Thoracic aorta (tissue), 2 donors: Measurements from ENCODE around the gene CDC42BPB. TPM values are rescaled to one million over a fixed set of nuclear protein-coding genes. Genes with fewer than 3 reads are reported as not detected.
A peak's percentile ranks its signal among the peaks of the same experiment; 100 is the strongest.
"Not testable (repeated sequence)": the region's sequence is repeated elsewhere in the genome, so short reads cannot be mapped to it uniquely, and the experiment has no call there.

Experiments used
- ATAC-seq: fragments of 150-250 bp; one replicate; pipeline ENCODE4 v1.8.0; 2017; ENCODE audit warnings: low read depth; ENCODE audit not compliant: insufficient number of reproducible peaks, low FRiP score
- DNase-seq: peaks from one replicate; pipeline ENCODE4 v3.0.0-alpha.2; 2020; ENCODE audit warnings: low spot score
- H3K27ac ChIP-seq, 2 donors: fragments of 200-600 bp; sonication (generic); 1 replicate in 1 of 2; 2 replicates in 1 of 2; pipeline ENCODE4 v1.5.1; 2016; ENCODE audit warnings: mild to moderate bottlenecking in 2 of 2, moderate library complexity in 2 of 2
- H3K27me3 ChIP-seq: fragments of 200-600 bp; sonication (generic); replicated peaks from 2 replicates; pipeline ENCODE4 v1.6.0; 2016; ENCODE audit warnings: mild to moderate bottlenecking; ENCODE audit not compliant: insufficient read depth
- H3K36me3 ChIP-seq: fragments of 200-600 bp; sonication (generic); one replicate; pipeline ENCODE4 v1.5.1; 2016
- H3K4me1 ChIP-seq, 2 donors: fragments of 200-600 bp; sonication (generic); 1 replicate in 1 of 2; 2 replicates in 1 of 2; pipeline versions ENCODE4 v1.5.1 to v1.6.0; 2016; ENCODE audit warnings: low read depth in 2 of 2, mild to moderate bottlenecking in 1 of 2; ENCODE audit not compliant: control insufficient read depth in 1 of 2
- H3K4me3 ChIP-seq: fragments of 200-600 bp; sonication (generic); 2 replicates; pipeline ENCODE4 v1.5.1; 2016; ENCODE audit warnings: mild to moderate bottlenecking
- H3K9me3 ChIP-seq: fragments of 200-600 bp; sonication (generic); 2 replicates; pipeline ENCODE4 v1.5.1; 2016
- total RNA-seq, 2 donors: library from RNA; depleted of rRNA; stranded (reverse); fragments of >200 nt; gene quantifications; one replicate each; pipeline versions ENCODE4 v1.1.0 to v1.2.3, GENCODE V29; 2016
- TF ChIP-seq, protein P1 (sequence below): fragments of 200-600 bp; sonication (generic); IDR thresholded peaks from one replicate; pipeline ENCODE4 v1.5.1; 2019; ENCODE audit warnings: antibody characterized with exemption

Gene CDC42BPB
- total RNA-seq, 2 donors from 2014 or later = 121 to 133 TPM

DNA sequence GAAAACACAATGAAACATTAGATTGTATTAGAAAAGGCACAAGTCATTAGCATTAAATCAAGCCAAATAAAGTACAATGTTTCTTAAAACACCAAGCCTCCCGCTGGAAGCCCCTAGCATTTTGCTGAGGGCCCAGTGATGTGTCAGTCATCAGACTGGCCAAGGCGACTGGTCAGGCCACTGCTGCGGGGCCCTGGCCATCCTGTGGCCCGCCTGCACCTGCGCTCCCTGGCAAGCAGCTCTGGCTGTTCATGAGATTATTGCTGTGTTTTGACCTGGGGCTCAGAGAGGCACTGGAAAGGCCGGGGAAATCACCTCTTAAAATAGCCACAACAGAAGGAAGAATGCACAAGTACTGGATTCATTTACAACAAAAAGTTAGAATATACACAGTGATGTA, 159.1 kb downstream of the CDC42BPB start:
- ATAC-seq (no peak), DNase-seq (no peak)
- no peaks in the 10 kb centered on the region for H3K27me3 ChIP-seq
- H3K4me1 ChIP-seq = no peaks in the 10 kb centered on the region
- TF ChIP-seq, protein P1, sequence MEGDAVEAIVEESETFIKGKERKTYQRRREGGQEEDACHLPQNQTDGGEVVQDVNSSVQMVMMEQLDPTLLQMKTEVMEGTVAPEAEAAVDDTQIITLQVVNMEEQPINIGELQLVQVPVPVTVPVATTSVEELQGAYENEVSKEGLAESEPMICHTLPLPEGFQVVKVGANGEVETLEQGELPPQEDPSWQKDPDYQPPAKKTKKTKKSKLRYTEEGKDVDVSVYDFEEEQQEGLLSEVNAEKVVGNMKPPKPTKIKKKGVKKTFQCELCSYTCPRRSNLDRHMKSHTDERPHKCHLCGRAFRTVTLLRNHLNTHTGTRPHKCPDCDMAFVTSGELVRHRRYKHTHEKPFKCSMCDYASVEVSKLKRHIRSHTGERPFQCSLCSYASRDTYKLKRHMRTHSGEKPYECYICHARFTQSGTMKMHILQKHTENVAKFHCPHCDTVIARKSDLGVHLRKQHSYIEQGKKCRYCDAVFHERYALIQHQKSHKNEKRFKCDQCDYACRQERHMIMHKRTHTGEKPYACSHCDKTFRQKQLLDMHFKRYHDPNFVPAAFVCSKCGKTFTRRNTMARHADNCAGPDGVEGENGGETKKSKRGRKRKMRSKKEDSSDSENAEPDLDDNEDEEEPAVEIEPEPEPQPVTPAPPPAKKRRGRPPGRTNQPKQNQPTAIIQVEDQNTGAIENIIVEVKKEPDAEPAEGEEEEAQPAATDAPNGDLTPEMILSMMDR = no peak
- peaks cover 6% of the 10 kb centered on the region for H3K36me3 ChIP-seq
- H3K4me3 ChIP-seq = no peak overlapping the region
- H3K9me3 ChIP-seq = no peaks in the 10 kb centered on the region
- H3K27ac ChIP-seq = no peak overlapping the region

DNA sequence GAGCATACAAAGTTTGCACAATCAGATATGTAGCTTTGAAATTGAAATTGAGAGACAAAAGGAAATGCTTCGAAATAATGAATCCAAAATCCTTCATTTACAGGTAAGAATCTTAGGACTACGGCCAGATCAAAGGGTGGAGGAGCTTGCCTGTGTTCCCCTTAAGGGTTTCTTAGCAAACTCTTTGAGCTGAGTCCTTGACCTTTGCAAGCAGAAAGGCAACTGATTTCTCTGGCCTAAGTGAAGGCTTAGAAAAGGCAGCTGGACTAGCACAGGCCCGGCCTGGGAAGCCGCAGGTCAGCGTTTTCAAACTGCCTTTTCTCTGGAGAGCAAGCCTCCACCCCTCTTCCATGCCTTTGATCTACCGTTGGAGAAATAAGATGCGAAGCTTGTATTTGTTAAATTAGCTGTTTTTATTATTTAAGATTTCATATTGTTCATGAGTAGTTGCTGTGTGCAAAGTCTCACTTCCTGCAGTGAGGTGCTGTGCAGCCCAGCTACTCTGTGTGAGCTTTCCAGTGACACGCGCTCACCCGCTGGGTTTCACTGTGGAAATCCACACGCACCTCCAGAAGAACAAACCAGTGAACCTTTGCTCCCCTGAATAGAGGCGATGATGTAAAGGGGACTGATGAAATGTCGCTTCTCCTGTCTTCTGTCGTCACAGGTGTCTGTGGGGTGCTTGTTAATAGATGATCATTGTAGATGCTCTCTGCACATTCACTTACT, 159.9 kb downstream of the CDC42BPB start:
- no peak overlapping the region for H3K4me3 ChIP-seq
- ATAC-seq (no peak), DNase-seq (no peak)
- no peak overlapping the region for H3K27ac ChIP-seq
- H3K9me3 ChIP-seq = no peaks in the 10 kb centered on the region
- no peaks in the 10 kb centered on the region for H3K4me1 ChIP-seq
- no peaks in the 10 kb centered on the region for H3K27me3 ChIP-seq
- TF ChIP-seq, protein P1 = no peak
- peaks cover 6% of the 10 kb centered on the region for H3K36me3 ChIP-seq

DNA sequence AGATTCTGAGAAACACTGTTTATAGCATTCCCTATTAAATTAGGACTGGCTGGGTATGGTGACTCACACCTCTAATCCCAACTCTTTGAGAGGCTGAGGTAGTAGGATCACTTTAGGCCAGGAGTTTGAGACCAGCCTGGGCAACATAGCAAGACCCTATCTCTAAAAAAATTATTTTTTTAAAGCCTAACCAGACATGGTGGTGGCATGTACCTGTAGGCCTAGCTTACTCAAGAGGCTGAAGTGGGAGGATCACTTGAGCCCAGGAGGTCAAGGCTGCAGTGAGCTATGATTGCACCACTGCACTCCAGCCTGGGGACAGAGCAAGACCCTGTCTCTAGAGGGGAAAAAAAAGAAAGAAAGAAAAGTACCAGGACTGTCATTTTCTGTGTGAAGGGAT, 160.6 kb downstream of the CDC42BPB start:
- ATAC-seq, H3K36me3 ChIP-seq, H3K27ac ChIP-seq, H3K4me3 ChIP-seq, H3K9me3 ChIP-seq, DNase-seq, H3K27me3 ChIP-seq, H3K4me1 ChIP-seq: not testable (repeated sequence)

GRCh38 chr14:102893452-102893851, 163.9 kb downstream of the CDC42BPB start:
- Histone ChIP-seq H3K27ac (no peak overlapping the region), H3K4me1 (no peaks in the 10 kb centered on the region), H3K27me3 (no peaks in the 10 kb centered on the region), H3K36me3 (peaks cover 6% of the 10 kb centered on the region), H3K4me3 (no peak overlapping the region), H3K9me3 (no peaks in the 10 kb centered on the region)
- DNase-seq (no peak), ATAC-seq (peak; percentile 57)
- TF ChIP-seq, protein P1 = no peak

DNA sequence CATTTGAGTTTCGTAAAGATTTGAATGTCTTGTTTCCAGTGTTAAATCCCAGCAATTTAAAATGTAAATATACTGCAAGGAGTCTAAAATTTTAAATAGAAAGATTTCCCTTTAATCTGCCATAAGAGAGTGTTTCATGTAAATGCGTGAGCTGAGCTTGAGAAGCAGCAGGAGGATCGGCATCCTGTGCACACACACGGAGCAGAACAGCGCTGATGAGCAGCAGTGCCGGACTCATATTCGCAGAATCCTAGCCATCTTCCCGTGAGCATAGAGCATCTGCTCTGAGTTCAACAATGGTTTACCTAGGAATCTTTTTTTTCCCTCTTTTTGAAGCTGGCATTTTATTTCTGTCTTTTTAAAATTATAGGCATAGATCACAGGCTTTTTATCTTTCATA, 164.7 kb downstream of the CDC42BPB start:
- TF ChIP-seq, protein P1 = no peak
- no peaks in the 10 kb centered on the region for H3K9me3 ChIP-seq
- H3K4me1 ChIP-seq = no peaks in the 10 kb centered on the region
- H3K4me3 ChIP-seq = no peak overlapping the region
- no peak for ATAC-seq
- no peaks in the 10 kb centered on the region for H3K27me3 ChIP-seq
- DNase-seq = no peak
- peaks cover 6% of the 10 kb centered on the region for H3K36me3 ChIP-seq
- H3K27ac ChIP-seq = no peak overlapping the region

DNA sequence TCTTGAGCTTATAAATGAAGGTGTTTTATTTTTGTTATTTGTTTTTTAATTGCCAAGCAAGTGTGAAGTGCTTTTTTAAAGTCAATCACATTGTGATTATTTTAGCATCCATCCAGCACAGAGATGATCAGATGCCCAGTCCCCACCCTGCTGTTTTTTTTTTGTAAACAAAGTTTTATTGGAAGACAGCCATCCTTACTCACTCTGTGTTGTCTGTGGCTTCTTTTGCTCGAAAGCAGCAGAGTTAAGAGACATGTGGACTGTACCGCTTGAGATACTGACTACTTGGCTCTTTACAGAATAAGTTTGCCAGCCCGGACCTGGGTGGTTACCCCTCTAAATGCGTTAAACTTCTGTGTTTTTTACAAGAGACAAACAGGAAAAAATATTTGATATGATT, 165.8 kb downstream of the CDC42BPB start:
- ATAC-seq = no peak
- no peak overlapping the region for H3K27ac ChIP-seq
- TF ChIP-seq, protein P1 = no peak
- no peaks in the 10 kb centered on the region for H3K9me3 ChIP-seq
- H3K27me3 ChIP-seq = no peaks in the 10 kb centered on the region
- no peak for DNase-seq
- peaks cover 6% of the 10 kb centered on the region for H3K36me3 ChIP-seq
- H3K4me1 ChIP-seq = no peaks in the 10 kb centered on the region
- no peak overlapping the region for H3K4me3 ChIP-seq
